HG03520 (cell line): ENCODE data around the gene IZUMO1R.
"Not testable (repeated sequence)": the region's sequence is repeated elsewhere in the genome, so short reads cannot be mapped to it uniquely, and the experiment has no call there.

Experiments used
- ATAC-seq: cut with Tn5 transposase; IDR thresholded peaks from one replicate; pipeline ENCODE4 v1.9.1; 2021; ENCODE audit warnings: mild to moderate bottlenecking, moderate library complexity; ENCODE audit not compliant: unreplicated experiment

Gene IZUMO1R

GRCh38 chr11:94322501-94322900 lies 18.1 kb downstream of the IZUMO1R start:
- no peak for ATAC-seq

DNA sequence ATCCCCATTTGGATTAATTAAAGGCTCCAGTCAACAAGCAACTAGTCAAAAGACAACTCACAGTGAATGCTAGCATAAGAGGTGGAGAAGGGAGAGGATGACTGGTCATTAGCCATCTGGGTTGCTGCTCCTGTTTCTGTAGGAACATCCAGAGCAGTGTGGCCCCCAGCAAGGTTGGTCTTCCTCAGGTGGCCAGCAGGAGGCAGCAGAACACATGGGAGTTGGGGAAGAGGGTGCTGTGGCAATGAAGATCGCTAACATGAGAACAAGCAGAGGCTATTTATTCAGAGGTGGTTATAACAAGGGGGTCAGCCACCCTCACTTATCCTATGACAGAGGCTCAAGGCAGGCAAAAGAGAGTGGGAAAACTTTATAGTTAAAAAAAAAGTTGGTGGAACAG lies 21.3 kb downstream of the IZUMO1R start:
- ATAC-seq: no peak

DNA sequence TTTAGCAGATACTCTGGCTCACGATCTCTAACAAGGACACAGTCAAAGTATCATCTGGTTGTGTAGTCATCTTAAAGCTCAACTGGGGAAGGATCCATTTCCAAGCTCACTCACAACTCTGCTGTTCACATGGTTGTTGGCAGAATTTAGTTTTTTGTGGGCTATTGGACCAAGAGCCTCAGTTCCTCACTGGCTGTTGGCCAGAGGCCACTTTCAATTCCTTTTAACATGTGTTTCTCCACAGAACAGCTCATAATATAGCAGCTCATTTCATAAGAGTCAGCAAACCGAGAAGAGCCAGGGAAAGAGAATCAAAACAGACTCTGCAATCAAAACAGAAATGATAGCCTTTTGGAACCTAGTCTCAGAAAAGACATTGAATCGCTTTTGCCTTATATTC lies 22.6 kb downstream of the IZUMO1R start:
- ATAC-seq: no peak

GRCh38 chr11:94328587-94329080 lies 24.3 kb downstream of the IZUMO1R start:
- no peak for ATAC-seq

- ATAC-seq: no peak
Observed at GRCh38 chr11:94329501-94329900, 25.1 kb downstream of the IZUMO1R start.

DNA sequence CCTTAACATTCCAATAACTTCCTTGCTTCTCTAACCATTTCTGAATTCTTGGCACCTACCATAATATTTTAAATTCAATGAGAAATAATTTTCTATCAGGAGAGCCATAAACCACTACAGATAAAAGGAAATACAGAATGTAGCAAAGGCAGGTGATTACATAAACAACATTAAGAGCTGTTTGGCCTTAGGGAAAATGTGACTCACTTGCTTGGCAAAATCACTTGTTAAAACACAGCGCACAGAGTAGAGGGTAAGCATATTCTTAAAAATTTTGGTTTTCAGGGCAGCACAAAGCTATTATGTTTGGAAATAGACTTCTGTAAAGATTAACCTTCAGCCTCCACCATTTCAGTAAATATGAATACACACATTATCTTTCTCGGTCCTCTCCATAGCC lies 26.4 kb downstream of the IZUMO1R start:
- no peak for ATAC-seq

GRCh38 chr11:94332814-94333213 lies 28.4 kb downstream of the IZUMO1R start:
- no peak for ATAC-seq

GRCh38 chr11:94336033-94336432 lies 31.7 kb downstream of the IZUMO1R start:
- ATAC-seq: no peak

DNA sequence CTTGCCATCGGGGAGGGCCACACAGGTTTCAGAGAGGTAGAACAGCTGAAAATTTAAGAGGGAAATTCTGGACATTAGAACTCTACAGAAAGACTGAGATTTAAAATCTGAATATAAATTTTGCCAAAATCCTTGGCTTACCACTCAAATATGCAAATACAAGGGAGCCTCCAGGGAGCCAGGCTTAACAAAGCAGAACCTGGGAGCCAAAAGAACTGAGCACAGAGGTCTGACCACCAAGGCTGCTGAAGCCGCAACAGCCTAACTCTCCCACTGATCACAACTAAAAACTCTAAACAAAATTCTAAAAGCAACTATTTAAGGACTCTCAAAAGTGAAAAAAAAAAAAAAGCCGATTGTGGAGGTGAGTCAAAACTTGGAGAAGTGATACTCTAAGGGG lies 34.3 kb downstream of the IZUMO1R start:
- no peak for ATAC-seq

- ATAC-seq: no peak
Observed at GRCh38 chr11:94342250-94342649, 37.9 kb downstream of the IZUMO1R start.

- no peak for ATAC-seq
Observed at GRCh38 chr11:94343495-94343894, 39.1 kb downstream of the IZUMO1R start.

GRCh38 chr11:94346311-94346710 lies 41.9 kb downstream of the IZUMO1R start:
- ATAC-seq: not testable (repeated sequence)

GRCh38 chr11:94350850-94351563 lies 46.6 kb downstream of the IZUMO1R start:
- ATAC-seq: not testable (repeated sequence)
